KOPT-K1 (cell line): ENCODE results near the gene CCDC187.
"Not testable (repeated sequence)": the region's sequence is repeated elsewhere in the genome, so short reads cannot be mapped to it uniquely, and the experiment has no call there.

Experiments used
- H3K27ac ChIP-seq: fragments of 200-600 bp; sonication (generic); 2 replicates; pipeline ENCODE4 v1.5.1; 2016; ENCODE audit warnings: antibody characterized with exemption, mild to moderate bottlenecking, low read depth, low read length; ENCODE audit not compliant: poor library complexity, severe bottlenecking
- H3K36me3 ChIP-seq: fragments of 200-600 bp; sonication (generic); 2 replicates; pipeline ENCODE4 v1.5.1; 2017; ENCODE audit warnings: antibody characterized with exemption, mild to moderate bottlenecking, low read length, moderate library complexity; ENCODE audit not compliant: insufficient read depth
- H3K9me3 ChIP-seq: fragments of 200-600 bp; sonication (generic); 2 replicates; pipeline ENCODE4 v1.5.1; 2017; ENCODE audit warnings: antibody characterized with exemption, low read length, mild to moderate bottlenecking; ENCODE audit not compliant: insufficient read depth, poor library complexity, severe bottlenecking

CCDC187 gene

GRCh38 chr9:136324501-136325300 is 20.8 kb upstream of the CCDC187 start:
- Histone ChIP-seq H3K9me3 (peaks cover 7% of the 10 kb centered on the region), H3K27ac (no peak overlapping the region), H3K36me3 (no peaks in the 10 kb centered on the region)

GRCh38 chr9:136323371-136323789 is 19.5 kb upstream of the CCDC187 start:
- H3K9me3 ChIP-seq, result peaks cover 7% of the 10 kb centered on the region
- H3K27ac ChIP-seq, result no peak overlapping the region
- no peaks in the 10 kb centered on the region for H3K36me3 ChIP-seq

GRCh38 chr9:136322756-136323330 is 18.9 kb upstream of the CCDC187 start:
- peaks cover 7% of the 10 kb centered on the region for H3K9me3 ChIP-seq
- no peak overlapping the region for H3K27ac ChIP-seq
- no peaks in the 10 kb centered on the region for H3K36me3 ChIP-seq

- Histone ChIP-seq H3K36me3 (no peaks in the 10 kb centered on the region), H3K27ac (no peak overlapping the region), H3K9me3 (peaks cover 9% of the 10 kb centered on the region)
These were observed 17.7 kb upstream of the CCDC187 start for GRCh38 chr9:136321561-136321960.

- not testable (repeated sequence) for H3K36me3 ChIP-seq, H3K27ac ChIP-seq
- H3K9me3 ChIP-seq, result peaks cover 15% of the 10 kb centered on the region
These were observed 17.1 kb upstream of the CCDC187 start for GRCh38 chr9:136320972-136321371.

GRCh38 chr9:136319955-136320354 is 16.1 kb upstream of the CCDC187 start:
- not testable (repeated sequence) for H3K36me3 ChIP-seq, H3K27ac ChIP-seq
- H3K9me3 ChIP-seq, result peaks cover 25% of the 10 kb centered on the region

GRCh38 chr9:136319244-136319643 is 15.3 kb upstream of the CCDC187 start:
- H3K27ac ChIP-seq, H3K36me3 ChIP-seq: not testable (repeated sequence)
- H3K9me3 ChIP-seq, result peaks cover 32% of the 10 kb centered on the region

GRCh38 chr9:136318776-136319241 is 14.9 kb upstream of the CCDC187 start:
- Histone ChIP-seq H3K27ac (no peak overlapping the region), H3K36me3 (no peaks in the 10 kb centered on the region), H3K9me3 (peaks cover 33% of the 10 kb centered on the region)

GRCh38 chr9:136318111-136318775 is 14.3 kb upstream of the CCDC187 start:
- Histone ChIP-seq H3K36me3 (no peaks in the 10 kb centered on the region), H3K27ac (no peak overlapping the region), H3K9me3 (peaks cover 33% of the 10 kb centered on the region)

GRCh38 chr9:136317695-136318094 is 13.8 kb upstream of the CCDC187 start:
- Histone ChIP-seq H3K9me3 (peaks cover 33% of the 10 kb centered on the region), H3K27ac (no peak overlapping the region), H3K36me3 (no peaks in the 10 kb centered on the region)

GRCh38 chr9:136316896-136317676 is 13.2 kb upstream of the CCDC187 start:
- Histone ChIP-seq H3K36me3 (no peaks in the 10 kb centered on the region), H3K9me3 (peaks cover 33% of the 10 kb centered on the region), H3K27ac (no peak overlapping the region)

- Histone ChIP-seq H3K36me3 (no peaks in the 10 kb centered on the region), H3K9me3 (peaks cover 29% of the 10 kb centered on the region), H3K27ac (no peak overlapping the region)
These were observed 12.4 kb upstream of the CCDC187 start for GRCh38 chr9:136316271-136316751.

GRCh38 chr9:136314944-136315343 is 11.1 kb upstream of the CCDC187 start:
- Histone ChIP-seq H3K27ac (no peak overlapping the region), H3K36me3 (no peaks in the 10 kb centered on the region), H3K9me3 (peaks cover 26% of the 10 kb centered on the region)

GRCh38 chr9:136314056-136314416 is 10.1 kb upstream of the CCDC187 start:
- Histone ChIP-seq H3K27ac (no peak overlapping the region), H3K36me3 (no peaks in the 10 kb centered on the region)

More at GRCh38 chr9:136314056-136314416, 10.1 kb upstream of the CCDC187 start:
- peaks cover 26% of the 10 kb centered on the region for H3K9me3 ChIP-seq
